ENCODE results near the gene RCAN1.

The RCAN1 gene

GRCh38 chr21:34614628-34615486, at the start of gene RCAN1:
RCAN1 (minus strand) TSS chr21:34615113; CDS start chr21:34615011, 102 bp downstream.
- Histone ChIP-seq H3K4me3 (ENCODE audit: low read length) (peak within 1 kb of the TSS; percentile 53), H3K9me3 (ENCODE audit: control insufficient read depth, low read depth, low read length) (no peaks in the 10 kb centered on the region), H3K4me1 (ENCODE audit: control insufficient read depth, low read depth, low read length) (no peaks in the 10 kb centered on the region), H3K27ac (ENCODE audit: low read length) (no peak within 1 kb of the TSS), H3K27me3 (ENCODE audit: control insufficient read depth, insufficient read depth, low read length) (peaks cover 38% of the 10 kb centered on the region), H3K36me3 (ENCODE audit: control insufficient read depth, low read depth, low read length) (no peaks in the 10 kb centered on the region), H3K9ac (ENCODE audit: low read length) (no peak within 1 kb of the TSS)

- Histone ChIP-seq H3K36me3 (ENCODE audit: control insufficient read depth, low read depth, low read length) (no peaks in the 10 kb centered on the region), H3K9me3 (ENCODE audit: control insufficient read depth, low read depth, low read length) (peaks cover 4% of the 10 kb centered on the region), H3K4me1 (ENCODE audit: control insufficient read depth, low read depth, low read length) (no peaks in the 10 kb centered on the region), H3K27me3 (ENCODE audit: control insufficient read depth, insufficient read depth, low read length) (peaks cover 1% of the 10 kb centered on the region), H3K27ac (ENCODE audit: low read length) (no peak overlapping the region), H3K9ac (ENCODE audit: low read length) (no peak overlapping the region), H3K4me3 (ENCODE audit: low read length) (no peak overlapping the region)
Measured at GRCh38 chr21:34661848-34662247, 46.9 kb upstream of the RCAN1 start.

GRCh38 chr21:34653522-34653921, 38.6 kb upstream of the RCAN1 start:
- Histone ChIP-seq H3K9me3 (ENCODE audit: control insufficient read depth, low read depth, low read length) (no peaks in the 10 kb centered on the region), H3K36me3 (ENCODE audit: control insufficient read depth, low read depth, low read length) (no peaks in the 10 kb centered on the region), H3K4me3 (ENCODE audit: low read length) (no peak overlapping the region), H3K27ac (ENCODE audit: low read length) (no peak overlapping the region), H3K9ac (ENCODE audit: low read length) (no peak overlapping the region), H3K4me1 (ENCODE audit: control insufficient read depth, low read depth, low read length) (no peaks in the 10 kb centered on the region), H3K27me3 (ENCODE audit: control insufficient read depth, insufficient read depth, low read length) (no peaks in the 10 kb centered on the region)

- H3K27me3 ChIP-seq (ENCODE audit: control insufficient read depth, insufficient read depth, low read length), result no peaks in the 10 kb centered on the region
- no peaks in the 10 kb centered on the region for H3K4me1 ChIP-seq (ENCODE audit: control insufficient read depth, low read depth, low read length)
- no peak overlapping the region for H3K27ac ChIP-seq (ENCODE audit: low read length)
- no peaks in the 10 kb centered on the region for H3K36me3 ChIP-seq (ENCODE audit: control insufficient read depth, low read depth, low read length)
- no peak overlapping the region for H3K4me3 ChIP-seq (ENCODE audit: low read length)
- no peaks in the 10 kb centered on the region for H3K9me3 ChIP-seq (ENCODE audit: control insufficient read depth, low read depth, low read length)
- no peak overlapping the region for H3K9ac ChIP-seq (ENCODE audit: low read length)
Measured at GRCh38 chr21:34651642-34652041, 36.7 kb upstream of the RCAN1 start.

GRCh38 chr21:34650861-34651431, 36.0 kb upstream of the RCAN1 start:
- H3K27me3 ChIP-seq (ENCODE audit: control insufficient read depth, insufficient read depth, low read length), result no peaks in the 10 kb centered on the region
- no peak overlapping the region for H3K9ac ChIP-seq (ENCODE audit: low read length)
- no peaks in the 10 kb centered on the region for H3K9me3 ChIP-seq (ENCODE audit: control insufficient read depth, low read depth, low read length)
- no peak overlapping the region for H3K4me3 ChIP-seq (ENCODE audit: low read length)
- no peaks in the 10 kb centered on the region for H3K36me3 ChIP-seq (ENCODE audit: control insufficient read depth, low read depth, low read length)
- H3K27ac ChIP-seq (ENCODE audit: low read length), result no peak overlapping the region
- H3K4me1 ChIP-seq (ENCODE audit: control insufficient read depth, low read depth, low read length), result no peaks in the 10 kb centered on the region

- Histone ChIP-seq H3K4me1 (ENCODE audit: control insufficient read depth, low read depth, low read length) (no peaks in the 10 kb centered on the region), H3K9ac (ENCODE audit: low read length) (no peak overlapping the region), H3K27me3 (ENCODE audit: control insufficient read depth, insufficient read depth, low read length) (no peaks in the 10 kb centered on the region), H3K27ac (ENCODE audit: low read length) (no peak overlapping the region), H3K36me3 (ENCODE audit: control insufficient read depth, low read depth, low read length) (no peaks in the 10 kb centered on the region), H3K9me3 (ENCODE audit: control insufficient read depth, low read depth, low read length) (no peaks in the 10 kb centered on the region), H3K4me3 (ENCODE audit: low read length) (no peak overlapping the region)
Measured at GRCh38 chr21:34649400-34649799, 34.5 kb upstream of the RCAN1 start.

GRCh38 chr21:34648739-34649297, 33.9 kb upstream of the RCAN1 start:
- H3K4me1 ChIP-seq (ENCODE audit: control insufficient read depth, low read depth, low read length), result no peaks in the 10 kb centered on the region
- H3K27ac ChIP-seq (ENCODE audit: low read length), result no peak overlapping the region
- no peaks in the 10 kb centered on the region for H3K27me3 ChIP-seq (ENCODE audit: control insufficient read depth, insufficient read depth, low read length)
- H3K9ac ChIP-seq (ENCODE audit: low read length), result no peak overlapping the region
- H3K9me3 ChIP-seq (ENCODE audit: control insufficient read depth, low read depth, low read length), result no peaks in the 10 kb centered on the region
- H3K36me3 ChIP-seq (ENCODE audit: control insufficient read depth, low read depth, low read length), result no peaks in the 10 kb centered on the region
- no peak overlapping the region for H3K4me3 ChIP-seq (ENCODE audit: low read length)

- Histone ChIP-seq H3K4me1 (ENCODE audit: control insufficient read depth, low read depth, low read length) (no peaks in the 10 kb centered on the region), H3K4me3 (ENCODE audit: low read length) (no peak overlapping the region), H3K27me3 (ENCODE audit: control insufficient read depth, insufficient read depth, low read length) (no peaks in the 10 kb centered on the region), H3K9me3 (ENCODE audit: control insufficient read depth, low read depth, low read length) (no peaks in the 10 kb centered on the region), H3K9ac (ENCODE audit: low read length) (no peak overlapping the region), H3K36me3 (ENCODE audit: control insufficient read depth, low read depth, low read length) (no peaks in the 10 kb centered on the region), H3K27ac (ENCODE audit: low read length) (no peak overlapping the region)
Measured at GRCh38 chr21:34647555-34647954, 32.6 kb upstream of the RCAN1 start.

- no peak overlapping the region for H3K27ac ChIP-seq (ENCODE audit: low read length)
- H3K4me3 ChIP-seq (ENCODE audit: low read length), result no peak overlapping the region
- no peaks in the 10 kb centered on the region for H3K4me1 ChIP-seq (ENCODE audit: control insufficient read depth, low read depth, low read length)
- no peaks in the 10 kb centered on the region for H3K36me3 ChIP-seq (ENCODE audit: control insufficient read depth, low read depth, low read length)
- no peaks in the 10 kb centered on the region for H3K9me3 ChIP-seq (ENCODE audit: control insufficient read depth, low read depth, low read length)
- H3K27me3 ChIP-seq (ENCODE audit: control insufficient read depth, insufficient read depth, low read length), result no peaks in the 10 kb centered on the region
- no peak overlapping the region for H3K9ac ChIP-seq (ENCODE audit: low read length)
Measured at GRCh38 chr21:34644825-34645224, 29.9 kb upstream of the RCAN1 start.

- Histone ChIP-seq H3K4me1 (ENCODE audit: control insufficient read depth, low read depth, low read length) (no peaks in the 10 kb centered on the region), H3K36me3 (ENCODE audit: control insufficient read depth, low read depth, low read length) (no peaks in the 10 kb centered on the region), H3K27me3 (ENCODE audit: control insufficient read depth, insufficient read depth, low read length) (no peaks in the 10 kb centered on the region), H3K4me3 (ENCODE audit: low read length) (no peak overlapping the region), H3K27ac (ENCODE audit: low read length) (no peak overlapping the region), H3K9me3 (ENCODE audit: control insufficient read depth, low read depth, low read length) (no peaks in the 10 kb centered on the region), H3K9ac (ENCODE audit: low read length) (no peak overlapping the region)
Measured at GRCh38 chr21:34642211-34643075, 27.5 kb upstream of the RCAN1 start.

GRCh38 chr21:34640858-34641257, 25.9 kb upstream of the RCAN1 start:
- no peaks in the 10 kb centered on the region for H3K9me3 ChIP-seq (ENCODE audit: control insufficient read depth, low read depth, low read length)
- no peaks in the 10 kb centered on the region for H3K36me3 ChIP-seq (ENCODE audit: control insufficient read depth, low read depth, low read length)
- no peaks in the 10 kb centered on the region for H3K27me3 ChIP-seq (ENCODE audit: control insufficient read depth, insufficient read depth, low read length)
- no peak overlapping the region for H3K4me3 ChIP-seq (ENCODE audit: low read length)
- H3K27ac ChIP-seq (ENCODE audit: low read length), result no peak overlapping the region
- H3K4me1 ChIP-seq (ENCODE audit: control insufficient read depth, low read depth, low read length), result no peaks in the 10 kb centered on the region
- H3K9ac ChIP-seq (ENCODE audit: low read length), result no peak overlapping the region
